ENCODE results near the gene WBP2. TPM values are rescaled to one million over a fixed set of nuclear protein-coding genes. Genes with fewer than 3 reads are reported as not detected.
A peak's percentile ranks its signal among the peaks of the same experiment; 100 is the strongest.
"Not testable (repeated sequence)": the region's sequence is repeated elsewhere in the genome, so short reads cannot be mapped to it uniquely, and the experiment has no call there.

The WBP2 gene
- total RNA-seq, 4 donors from 2014 or later, result 24.9 to 44.2 (median 36.9) TPM

DNA sequence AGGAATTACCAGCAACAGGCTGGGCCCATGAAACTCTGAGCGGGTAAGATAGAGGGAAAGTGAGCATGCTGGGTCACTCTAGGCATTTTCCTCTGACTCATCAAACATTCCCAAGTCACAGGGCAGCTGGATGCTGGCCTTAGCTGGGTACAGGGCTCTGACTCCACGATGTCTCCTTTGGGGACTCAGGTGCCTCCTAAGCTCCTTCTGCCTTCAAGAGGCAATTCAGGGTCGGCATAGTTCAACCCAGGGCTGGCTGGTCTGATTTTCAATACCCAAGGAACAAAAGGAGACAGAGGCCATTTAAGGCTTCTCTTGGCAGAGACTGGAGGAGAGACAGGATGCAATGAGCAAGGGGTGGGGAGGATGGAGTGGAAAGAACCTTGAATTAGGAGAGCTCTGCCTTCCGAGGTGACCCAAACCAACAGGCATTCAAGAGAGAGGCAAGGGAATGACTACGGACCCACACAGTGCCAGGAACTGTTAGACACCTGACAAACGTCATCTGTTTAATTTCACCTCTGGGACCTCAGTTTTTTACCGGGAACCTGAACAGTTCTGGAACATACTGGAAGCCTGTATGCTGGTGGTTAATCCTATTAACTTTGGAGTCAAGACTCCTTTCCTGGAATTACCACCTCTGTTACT, 910 bp downstream of the WBP2 start:
- intact Hi-C loops (cut with DNase I), result no loop called here
- peaks cover 14 to 39% (median 22%) of the 10 kb centered on the region in 3 donors for H3K36me3 ChIP-seq
- H3K9me3 ChIP-seq, result no peaks in the 10 kb centered on the region
- no peak for DNase-seq
- TF ChIP-seq, protein P1, sequence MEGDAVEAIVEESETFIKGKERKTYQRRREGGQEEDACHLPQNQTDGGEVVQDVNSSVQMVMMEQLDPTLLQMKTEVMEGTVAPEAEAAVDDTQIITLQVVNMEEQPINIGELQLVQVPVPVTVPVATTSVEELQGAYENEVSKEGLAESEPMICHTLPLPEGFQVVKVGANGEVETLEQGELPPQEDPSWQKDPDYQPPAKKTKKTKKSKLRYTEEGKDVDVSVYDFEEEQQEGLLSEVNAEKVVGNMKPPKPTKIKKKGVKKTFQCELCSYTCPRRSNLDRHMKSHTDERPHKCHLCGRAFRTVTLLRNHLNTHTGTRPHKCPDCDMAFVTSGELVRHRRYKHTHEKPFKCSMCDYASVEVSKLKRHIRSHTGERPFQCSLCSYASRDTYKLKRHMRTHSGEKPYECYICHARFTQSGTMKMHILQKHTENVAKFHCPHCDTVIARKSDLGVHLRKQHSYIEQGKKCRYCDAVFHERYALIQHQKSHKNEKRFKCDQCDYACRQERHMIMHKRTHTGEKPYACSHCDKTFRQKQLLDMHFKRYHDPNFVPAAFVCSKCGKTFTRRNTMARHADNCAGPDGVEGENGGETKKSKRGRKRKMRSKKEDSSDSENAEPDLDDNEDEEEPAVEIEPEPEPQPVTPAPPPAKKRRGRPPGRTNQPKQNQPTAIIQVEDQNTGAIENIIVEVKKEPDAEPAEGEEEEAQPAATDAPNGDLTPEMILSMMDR (IDR thresholded peaks at IDR 0.05), result no peak
- peak in 2 of 4 donors; percentile 17 to 30 for TF ChIP-seq POLR2A (IDR thresholded peaks at IDR 0.05)
- H3K27me3 ChIP-seq, result no peaks in the 10 kb centered on the region
- H3K4me3 ChIP-seq, result peak overlapping the region; percentile 49 to 98 (median 82)
- 13 to 21% methylated on average over 6 to 7 of the region's 7 CpGs for WGBS, 2 donors
- H3K4me1 ChIP-seq, result peaks cover 17 to 84% (median 38%) of the 10 kb centered on the region in 3 donors
- peak overlapping the region; percentile 97 to 100 (median 98) for H3K27ac ChIP-seq

DNA sequence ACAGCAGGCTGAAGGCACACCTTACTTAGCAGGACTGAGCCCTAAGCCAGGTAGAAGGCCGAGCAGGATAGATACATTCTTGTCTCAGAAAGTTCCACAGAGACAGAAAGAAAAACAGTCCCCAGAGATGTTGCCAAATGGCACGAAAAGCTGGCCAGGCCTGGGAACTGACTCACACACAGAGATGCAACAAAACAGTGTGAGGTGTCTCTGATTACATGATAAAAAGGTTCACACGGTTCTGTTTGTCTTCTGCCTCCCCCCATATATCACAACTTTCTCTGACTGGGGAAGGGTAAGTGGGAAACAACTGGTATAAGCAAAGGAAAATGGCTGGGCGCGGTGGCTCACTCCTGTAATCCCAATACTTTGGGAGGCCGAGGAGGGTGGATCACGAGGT, 1.7 kb downstream of the WBP2 start:
- DNase-seq, result no peak
- Histone ChIP-seq H3K4me3 (peak overlapping the region in 1 of 4 donors; percentile 98), H3K27me3 (no peaks in the 10 kb centered on the region), H3K27ac (peak overlapping the region; percentile 29 to 99 (median 79)), H3K9me3 (no peaks in the 10 kb centered on the region), H3K36me3 (peaks cover 18 to 47% (median 25%) of the 10 kb centered on the region in 3 donors), H3K4me1 (peaks cover 17 to 84% (median 41%) of the 10 kb centered on the region in 3 donors)
- WGBS, 2 donors, result 64 to 66% methylated on average over 7 of the region's 7 CpGs
- no peak for TF ChIP-seq POLR2A (IDR thresholded peaks at IDR 0.05)
- TF ChIP-seq, protein P1 (IDR thresholded peaks at IDR 0.05), result no peak
- intact Hi-C loops (cut with DNase I), result no loop called here

DNA sequence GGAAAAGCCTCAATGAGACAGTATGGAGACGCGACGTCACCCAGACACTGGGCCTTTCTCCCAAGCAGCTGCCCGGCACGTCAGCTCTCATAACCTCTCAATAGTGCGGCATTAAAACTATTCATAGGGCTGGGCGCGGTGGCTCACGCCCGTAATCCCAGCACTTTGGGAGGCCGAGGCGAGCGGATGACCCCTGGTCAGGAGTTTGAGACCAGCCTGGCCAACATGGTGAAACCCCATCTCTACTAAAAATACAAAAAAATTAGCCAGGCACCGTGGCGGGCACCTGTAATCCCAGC, 3.5 kb downstream of the WBP2 start:
- H3K4me3 ChIP-seq; intact Hi-C loops (cut with DNase I); H3K27me3 ChIP-seq; DNase-seq; H3K9me3 ChIP-seq: not testable (repeated sequence)
- Histone ChIP-seq H3K27ac (peak overlapping the region in 1 of 4 donors; percentile 16), H3K4me1 (peaks cover 17 to 90% (median 55%) of the 10 kb centered on the region in 3 donors), H3K36me3 (peaks cover 35 to 65% (median 42%) of the 10 kb centered on the region in 3 donors)
- 86 to 93% methylated on average over 9 to 15 of the region's 15 CpGs for WGBS, 2 donors

DNA sequence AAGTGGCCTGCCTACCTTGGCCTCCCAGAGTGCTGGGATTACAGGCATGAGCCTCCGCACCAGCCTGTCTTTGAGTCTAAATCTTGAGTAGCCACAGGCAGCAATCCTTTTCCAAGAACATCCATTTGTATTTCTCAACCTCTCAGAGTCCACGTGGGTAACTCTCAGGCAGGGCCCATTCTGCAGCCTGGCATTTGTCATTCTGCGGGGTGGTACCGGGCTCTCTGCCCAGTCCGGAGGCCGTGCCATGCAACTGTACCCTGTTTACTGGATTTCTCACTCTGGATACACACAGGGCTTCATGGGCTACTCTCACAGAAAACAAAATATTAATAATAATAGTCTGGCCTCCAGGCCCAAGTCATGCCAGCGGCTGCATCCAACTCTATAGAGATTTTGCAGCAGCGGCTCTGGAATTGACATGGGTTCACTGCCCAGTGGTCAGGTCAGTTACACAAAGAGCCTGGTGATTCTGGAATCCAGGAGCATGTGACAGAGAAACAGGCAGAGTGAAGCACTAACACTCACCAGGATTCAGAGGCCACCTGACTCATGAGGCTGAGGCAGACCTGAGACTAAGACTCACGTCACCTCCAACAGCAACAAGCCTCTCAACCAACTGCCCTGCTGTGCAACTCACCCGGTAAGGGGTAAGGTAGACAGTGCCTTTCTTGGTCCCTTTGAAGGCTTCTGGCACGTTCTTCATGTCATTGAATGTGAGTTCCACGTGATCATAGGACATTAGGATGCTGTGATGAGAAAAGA, 4.0 kb downstream of the WBP2 start:
- H3K9me3 ChIP-seq, result no peaks in the 10 kb centered on the region
- TF ChIP-seq, protein P1 (IDR thresholded peaks at IDR 0.05), result no peak
- TF ChIP-seq POLR2A (IDR thresholded peaks at IDR 0.05), result no peak
- no peak overlapping the region for H3K4me3 ChIP-seq
- no peak for DNase-seq
- peaks cover 22 to 90% (median 55%) of the 10 kb centered on the region in 3 donors for H3K4me1 ChIP-seq
- no peaks in the 10 kb centered on the region for H3K27me3 ChIP-seq
- peak overlapping the region in 1 of 4 donors; percentile 16 for H3K27ac ChIP-seq
- WGBS, 2 donors, result 87 to 91% methylated on average over 9 to 10 of the region's 12 CpGs
- intact Hi-C loops (cut with DNase I), result no loop called here
- peaks cover 41 to 70% (median 47%) of the 10 kb centered on the region in 3 donors for H3K36me3 ChIP-seq

DNA sequence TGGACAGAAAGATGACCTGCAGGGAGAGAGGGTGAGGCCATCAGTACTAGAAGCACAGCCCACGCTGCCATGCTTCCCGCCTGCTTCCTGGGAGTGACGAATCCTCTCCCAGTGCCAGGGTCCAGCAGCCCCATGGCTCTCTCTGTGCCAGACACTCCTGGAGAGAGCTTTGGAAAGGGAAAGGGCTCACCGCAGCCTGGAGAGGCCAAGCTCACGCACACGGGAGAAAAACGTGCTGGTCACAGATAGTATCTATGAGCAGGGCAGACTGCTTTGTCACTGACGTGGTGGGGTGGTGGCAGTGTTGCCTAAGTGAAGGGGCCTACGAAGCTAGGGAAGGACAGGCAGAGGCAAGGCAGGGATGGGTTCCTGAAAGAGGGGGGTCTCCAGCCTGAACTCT, 5.4 kb downstream of the WBP2 start:
- no peaks in the 10 kb centered on the region for H3K27me3 ChIP-seq
- H3K27ac ChIP-seq, result peak overlapping the region in 3 of 4 donors; percentile 11 to 95 (median 90)
- no peak overlapping the region for H3K4me3 ChIP-seq
- peaks cover 41 to 74% (median 49%) of the 10 kb centered on the region in 3 donors for H3K36me3 ChIP-seq
- intact Hi-C loops (cut with DNase I), result no loop called here
- TF ChIP-seq, protein P1 (IDR thresholded peaks at IDR 0.05), result no peak
- no peak for TF ChIP-seq POLR2A (IDR thresholded peaks at IDR 0.05)
- peaks cover 35 to 100% (median 68%) of the 10 kb centered on the region in 3 donors for H3K4me1 ChIP-seq
- H3K9me3 ChIP-seq, result no peaks in the 10 kb centered on the region
- WGBS, 2 donors, result 79 to 82% methylated on average over 5 to 7 of the region's 9 CpGs
- no peak for DNase-seq
